HG02981 (cell line): Measurements from ENCODE around the gene ISOC2.

Experiments used
- ATAC-seq: cut with Tn5 transposase; IDR thresholded peaks from one replicate; pipeline ENCODE4 v1.9.1; 2021; ENCODE audit warnings: mild to moderate bottlenecking, moderate library complexity; ENCODE audit not compliant: unreplicated experiment

ISOC2 gene

DNA sequence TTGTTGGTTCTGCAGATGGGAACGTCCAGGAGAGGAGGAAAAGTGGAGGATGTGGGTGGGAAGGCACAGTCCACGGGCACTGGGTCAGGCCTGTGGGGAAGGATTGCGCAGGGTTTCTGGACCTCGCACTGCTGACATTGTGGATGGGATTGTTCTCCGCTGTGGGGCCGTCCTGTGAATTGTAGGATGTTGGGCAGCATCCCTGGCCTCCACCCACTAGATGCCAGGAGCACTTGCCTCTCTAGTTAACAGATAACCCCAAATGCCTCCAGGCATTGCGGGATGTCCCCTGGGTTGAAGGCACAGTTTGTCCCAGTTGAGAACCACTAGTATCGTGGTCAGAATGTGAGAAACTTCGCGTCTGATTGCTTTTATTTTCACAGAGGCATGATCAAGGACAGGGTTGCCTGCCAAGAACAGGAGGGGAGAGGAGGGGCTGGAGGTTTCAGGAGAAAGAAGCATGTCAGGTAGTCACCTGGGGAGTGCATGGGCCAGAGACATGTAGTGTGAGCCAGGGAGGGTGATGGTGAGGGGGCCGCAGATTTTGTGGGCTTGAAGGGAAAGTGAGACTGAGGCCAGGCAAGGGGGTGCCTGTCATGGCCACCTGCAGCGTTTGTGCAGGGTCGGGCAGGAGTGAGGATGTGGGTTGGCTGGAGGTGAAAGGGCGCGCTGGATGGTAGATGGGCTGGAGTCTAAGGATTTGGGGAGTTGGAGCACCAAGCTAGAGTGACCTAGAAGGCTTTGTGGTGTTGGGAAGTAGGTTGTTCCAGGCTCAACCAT, 18.2 kb upstream of the ISOC2 start:
- ATAC-seq = no peak

DNA sequence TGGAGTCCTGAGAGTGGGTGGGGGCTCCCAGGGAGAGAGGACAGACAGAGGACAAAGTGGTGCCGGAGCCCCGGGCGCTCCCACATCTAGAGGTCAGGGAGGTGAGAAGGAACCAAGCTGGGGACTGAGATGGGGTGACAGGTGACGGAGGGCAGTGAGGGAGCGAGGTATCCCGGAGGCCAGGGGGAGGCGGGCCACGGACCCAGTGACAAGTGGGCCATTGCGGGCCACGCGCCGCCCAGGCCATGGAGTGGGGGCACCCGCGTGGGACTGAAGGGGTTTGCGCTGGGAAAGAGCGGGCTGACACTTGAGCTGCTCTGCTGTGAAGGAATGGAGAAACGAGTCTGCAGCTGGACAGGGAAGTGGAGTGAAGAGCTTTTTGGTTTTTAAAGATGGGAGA, 17.6 kb upstream of the ISOC2 start:
- ATAC-seq = no peak

DNA sequence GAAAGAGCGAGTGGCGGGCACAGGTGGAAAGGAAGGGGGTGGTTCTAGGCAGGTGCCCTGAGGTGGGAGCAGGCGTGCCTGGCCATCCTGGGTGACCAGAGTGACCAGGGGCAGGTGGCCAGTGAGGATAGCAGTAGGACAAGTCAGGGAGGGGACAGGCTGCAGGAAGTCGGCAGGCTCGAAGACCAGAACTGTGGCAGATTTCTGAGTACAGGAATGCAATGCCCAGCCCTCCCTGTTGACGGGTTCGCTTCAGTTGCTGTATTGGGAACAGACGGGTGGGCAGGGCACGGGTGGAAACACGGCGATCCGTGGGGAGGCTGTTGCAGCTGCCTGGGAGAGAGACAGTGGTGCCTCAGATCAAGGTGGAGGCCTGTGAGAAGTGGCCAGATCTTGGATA, 16.9 kb upstream of the ISOC2 start:
- no peak for ATAC-seq

DNA sequence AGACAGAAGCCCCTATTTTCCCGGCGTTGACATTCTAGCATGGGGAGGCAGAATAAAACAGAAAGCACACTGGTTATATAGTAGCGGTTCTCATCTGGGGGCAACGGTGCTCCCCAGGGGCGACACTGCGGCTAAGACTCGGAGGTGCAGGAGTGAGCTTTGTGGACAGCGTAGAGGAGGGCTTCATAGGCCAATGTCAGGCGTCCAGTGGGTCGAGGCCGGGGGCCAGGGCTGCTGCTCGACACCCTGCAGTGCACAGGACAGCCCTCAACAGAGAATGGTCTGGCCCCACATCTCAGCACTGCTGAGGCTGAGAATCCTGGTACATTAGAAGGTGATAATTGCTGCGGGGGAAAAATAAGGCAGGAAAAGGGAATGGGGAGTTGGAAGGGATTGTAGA, 16.5 kb upstream of the ISOC2 start:
- ATAC-seq = no peak

- peak; percentile 88 for ATAC-seq
Observed at GRCh38 chr19:55476100-55476775, 14.8 kb upstream of the ISOC2 start, which contains the start of gene ZNF628. TSS of gene ZNF628 (plus strand) at chr19:55476617. CDS start at chr19:55479911, 3,294 bp downstream.

- ATAC-seq = no peak
Observed at GRCh38 chr19:55474269-55475265, 13.1 kb upstream of the ISOC2 start.

GRCh38 chr19:55473225-55474012, 12.0 kb upstream of the ISOC2 start:
- ATAC-seq = no peak

DNA sequence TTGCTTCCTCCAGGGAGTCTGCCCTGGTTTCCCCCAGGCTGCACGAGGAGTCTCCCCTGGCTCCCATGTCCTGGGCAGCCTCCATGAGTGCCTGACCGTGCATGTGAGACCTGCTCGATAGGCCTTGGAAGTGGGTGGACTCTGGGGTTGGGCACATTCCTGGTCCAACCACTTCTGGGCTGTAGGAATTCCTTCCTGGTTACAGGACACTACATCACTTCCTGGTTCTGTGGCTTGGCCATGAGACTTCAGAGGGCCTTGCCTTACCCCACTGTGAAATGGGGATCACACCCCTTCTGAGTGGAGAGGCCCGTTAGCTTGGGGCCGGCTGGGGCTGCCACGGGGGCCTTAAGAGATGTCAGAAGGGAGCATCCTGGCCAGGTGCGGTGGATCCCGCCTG, 11.0 kb upstream of the ISOC2 start:
- no peak for ATAC-seq

- no peak for ATAC-seq
Observed at GRCh38 chr19:55471266-55471665, 9.8 kb upstream of the ISOC2 start.

- ATAC-seq = no peak
Observed at GRCh38 chr19:55468054-55468393, 6.6 kb upstream of the ISOC2 start.

- peak; percentile 69 for ATAC-seq
Observed at GRCh38 chr19:55467236-55468053, 6.0 kb upstream of the ISOC2 start.

- ATAC-seq = no peak
Observed at GRCh38 chr19:55466241-55466614, 4.8 kb upstream of the ISOC2 start.

DNA sequence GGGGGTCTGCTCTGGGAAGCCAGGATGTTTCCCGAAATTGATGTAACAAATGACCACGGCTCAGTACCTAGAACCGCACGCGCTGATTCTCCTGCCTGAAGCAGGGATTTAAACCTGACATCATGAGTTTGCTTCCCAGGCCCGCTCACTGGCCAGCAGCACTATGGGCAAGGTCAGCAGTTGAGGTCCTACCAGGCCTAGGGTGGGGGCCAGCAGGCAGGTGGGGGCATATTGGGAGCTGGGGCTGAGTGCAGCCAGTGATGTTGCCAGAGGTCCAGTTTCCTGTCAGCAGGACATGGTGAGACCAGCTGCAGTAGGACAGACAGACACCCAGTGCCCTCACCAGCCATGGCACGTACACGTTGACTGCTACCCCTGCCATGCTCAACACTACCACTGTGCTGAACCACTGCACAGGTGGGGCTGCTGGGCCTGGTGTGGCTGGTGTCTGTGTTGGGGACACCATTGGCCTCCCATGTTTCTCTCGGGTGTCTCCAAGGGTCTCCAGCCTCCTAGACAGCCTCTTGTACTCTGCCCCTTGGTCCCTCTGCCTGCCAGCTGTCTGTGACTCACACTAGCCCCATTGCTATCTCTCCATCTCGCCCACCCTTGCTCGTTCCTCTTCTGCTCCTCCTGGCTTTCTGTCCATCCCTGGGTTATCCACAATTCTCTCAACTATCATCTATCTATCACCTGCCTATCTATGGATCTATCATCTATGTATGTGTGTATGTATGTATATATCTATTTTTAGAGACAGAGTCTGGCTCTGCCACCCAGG, 4.2 kb upstream of the ISOC2 start:
- ATAC-seq = no peak

GRCh38 chr19:55464662-55465054, 3.2 kb upstream of the ISOC2 start, which contains the start of gene C19orf85:
TSS of gene C19orf85 (minus strand) at chr19:55464751. CDS start at chr19:55464554, 197 bp downstream.
- no peak for ATAC-seq

DNA sequence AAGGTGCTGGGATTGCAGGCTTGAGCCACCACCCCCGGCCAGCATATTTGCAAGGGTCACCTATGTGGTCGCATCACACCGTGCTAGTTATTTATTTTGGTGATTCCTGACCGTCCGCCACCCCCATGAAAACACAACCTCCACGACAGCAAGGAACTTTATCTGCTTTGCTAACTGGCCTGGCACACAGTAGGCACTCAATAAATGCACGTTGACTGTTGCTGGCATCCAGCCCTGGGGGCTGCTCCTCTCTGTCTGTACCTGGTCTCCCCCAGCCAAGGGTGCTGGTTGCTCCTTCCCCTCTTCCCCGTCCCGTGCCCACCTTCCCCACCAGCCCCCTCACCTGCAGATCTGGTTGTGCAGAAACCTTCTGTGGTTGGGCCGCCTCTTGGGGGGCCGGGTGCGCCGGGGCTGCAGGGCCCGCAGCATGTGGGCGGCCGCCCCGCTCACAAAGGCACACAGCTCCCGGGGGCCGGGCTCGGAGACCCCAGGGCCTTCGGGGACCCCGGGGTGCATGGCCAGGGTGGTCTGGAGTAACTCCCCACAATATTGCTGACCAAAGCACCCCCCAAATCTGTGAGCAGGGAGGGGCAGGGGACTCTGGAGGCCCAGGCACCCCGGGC, 2.7 kb upstream of the ISOC2 start:
- no peak for ATAC-seq

GRCh38 chr19:55463583-55464031, 2.2 kb upstream of the ISOC2 start:
- ATAC-seq = no peak

DNA sequence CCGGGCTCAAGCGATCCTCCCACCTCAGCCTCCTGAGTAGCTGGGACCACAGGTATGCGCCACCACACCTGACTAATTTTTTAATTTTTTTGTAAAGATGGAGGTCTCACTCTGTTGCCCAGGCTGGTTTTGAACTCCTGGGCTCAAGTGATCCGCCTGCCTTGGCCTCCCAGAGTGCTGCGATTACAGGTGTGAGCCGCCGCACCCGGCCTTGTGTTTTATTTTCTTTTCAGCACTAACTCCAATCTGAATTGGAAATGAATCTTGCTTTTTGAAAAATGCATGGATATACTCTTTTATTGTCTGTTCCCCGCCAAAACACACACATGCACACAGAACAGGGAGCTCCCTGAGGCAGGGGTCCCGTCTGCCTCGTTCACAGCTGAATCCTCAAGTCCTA, 1.3 kb upstream of the ISOC2 start:
- ATAC-seq = no peak

DNA sequence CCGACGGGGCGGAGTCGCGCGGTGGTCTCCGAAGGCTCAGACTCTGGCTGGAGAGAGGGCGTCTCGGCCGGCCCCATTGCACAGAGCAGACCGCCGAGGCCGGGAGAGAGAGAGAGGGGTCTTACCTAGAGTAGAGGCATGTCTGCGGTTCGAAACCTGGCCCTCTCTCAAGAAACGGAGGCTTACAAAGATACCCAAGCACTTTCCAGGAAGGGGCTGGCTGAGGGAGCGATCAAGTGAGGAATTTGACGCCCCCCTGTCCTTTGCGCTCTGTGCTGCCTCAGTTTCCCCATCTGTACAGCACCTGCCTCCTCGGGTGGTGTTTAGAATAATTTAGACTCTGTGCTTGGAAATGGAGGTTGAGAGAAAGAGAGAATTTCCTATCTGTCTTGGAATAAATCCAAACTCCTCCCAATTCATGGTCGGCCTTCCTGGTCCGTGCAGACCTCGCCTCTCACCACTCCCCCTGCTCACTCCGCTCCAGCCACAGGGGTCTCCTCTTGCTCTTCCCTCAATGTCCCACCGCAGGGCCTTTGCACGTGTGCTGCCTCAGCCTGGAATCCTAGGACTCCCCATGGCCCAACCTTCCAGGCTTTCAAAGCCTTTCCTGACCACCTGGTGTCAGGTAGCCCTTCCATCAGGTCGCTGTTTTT, 658 bp upstream of the ISOC2 start:
- ATAC-seq = no peak
